DMS153 (cell line): ENCODE results near the gene POGLUT3.

Source experiments
- DNase-seq: peaks from one replicate; lab custom pipeline; 2025; lab: John Stamatoyannopoulos, UW

The POGLUT3 gene

DNA sequence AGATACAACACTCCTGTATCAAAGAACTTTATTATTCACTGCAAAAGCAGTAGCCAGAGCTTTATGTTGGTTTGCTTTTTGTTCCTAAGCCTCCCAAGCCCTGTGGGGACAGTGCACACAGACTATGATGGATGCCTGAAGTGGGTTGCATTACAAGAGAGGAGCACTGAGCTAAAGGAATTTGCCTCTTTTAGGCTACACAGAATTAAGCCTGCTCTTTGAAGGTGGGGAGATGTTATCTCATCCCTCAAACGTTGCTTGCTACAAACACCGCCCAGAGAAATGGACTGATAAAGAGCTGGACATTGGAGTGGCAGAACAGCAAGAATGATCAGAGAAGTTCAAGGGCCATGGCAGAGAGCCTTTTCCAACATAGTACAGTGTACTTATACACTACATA lies 2.5 kb upstream of the POGLUT3 start:
- DNase-seq = no peak

GRCh38 chr11:108500169-108500568 lies 2.0 kb upstream of the POGLUT3 start:
- DNase-seq = no peak

DNA sequence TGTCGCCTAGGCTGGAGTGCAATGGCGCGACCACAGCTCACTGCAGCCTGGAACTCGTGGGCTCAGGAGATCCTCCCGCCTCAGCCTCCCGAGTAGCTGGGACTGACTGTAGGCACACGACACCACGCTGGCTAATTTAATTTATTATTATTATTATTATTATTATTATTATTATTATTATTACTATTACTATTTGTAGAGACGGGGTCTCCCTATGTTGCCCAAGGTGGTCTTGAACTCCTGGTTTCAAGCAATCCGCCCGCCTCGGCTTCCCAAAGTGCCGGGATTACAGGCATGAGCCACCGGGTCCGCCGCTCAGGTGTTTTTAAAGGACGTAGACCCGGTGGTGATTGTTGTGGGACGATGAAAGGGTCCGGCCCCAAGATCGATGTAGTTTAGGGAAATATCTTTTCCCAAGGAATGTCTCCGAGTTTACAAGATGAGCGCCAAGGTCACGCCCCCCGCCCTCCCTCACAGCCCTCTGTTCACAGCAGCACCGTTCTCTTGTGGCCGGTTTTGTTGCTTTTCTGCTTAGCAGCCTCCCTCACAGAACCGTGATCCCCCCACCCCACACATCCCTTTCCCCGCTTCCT lies 728 bp upstream of the POGLUT3 start:
- DNase-seq = no peak

DNA sequence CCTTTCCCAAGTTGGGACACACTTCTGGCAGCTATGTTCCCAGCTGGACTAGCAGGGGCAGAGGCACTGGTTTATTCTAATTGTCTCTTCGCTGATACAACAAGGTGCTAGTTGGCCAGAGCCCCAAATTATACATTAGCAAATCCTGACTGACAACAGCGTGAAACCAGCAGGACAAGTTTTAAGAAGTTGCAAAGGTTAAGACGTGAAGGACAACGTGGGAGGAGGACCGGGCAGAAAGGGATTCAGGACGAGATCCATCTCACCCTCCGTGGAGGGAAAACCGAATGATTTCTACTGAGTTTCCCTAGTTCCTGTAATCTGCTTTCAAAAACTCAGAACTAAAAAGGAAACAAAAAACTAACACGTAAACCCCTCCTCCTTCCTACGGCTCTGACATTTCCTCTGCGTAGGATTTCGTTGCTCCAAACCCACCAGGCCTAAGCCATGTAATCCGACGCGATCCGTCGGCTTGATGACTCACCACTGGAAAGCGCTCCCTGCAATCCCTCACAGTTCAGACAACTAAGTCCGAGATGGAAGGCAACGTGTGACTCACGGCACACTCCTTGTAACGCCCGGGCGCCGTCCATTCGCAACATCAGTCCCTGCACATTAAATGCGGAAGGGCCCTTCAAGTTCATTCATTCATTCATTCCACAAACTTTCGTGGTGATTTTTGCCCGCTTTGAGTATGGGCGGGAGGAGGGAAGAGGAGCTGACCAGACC lies 703 bp downstream of the POGLUT3 start:
- peak; percentile 76 for DNase-seq

DNA sequence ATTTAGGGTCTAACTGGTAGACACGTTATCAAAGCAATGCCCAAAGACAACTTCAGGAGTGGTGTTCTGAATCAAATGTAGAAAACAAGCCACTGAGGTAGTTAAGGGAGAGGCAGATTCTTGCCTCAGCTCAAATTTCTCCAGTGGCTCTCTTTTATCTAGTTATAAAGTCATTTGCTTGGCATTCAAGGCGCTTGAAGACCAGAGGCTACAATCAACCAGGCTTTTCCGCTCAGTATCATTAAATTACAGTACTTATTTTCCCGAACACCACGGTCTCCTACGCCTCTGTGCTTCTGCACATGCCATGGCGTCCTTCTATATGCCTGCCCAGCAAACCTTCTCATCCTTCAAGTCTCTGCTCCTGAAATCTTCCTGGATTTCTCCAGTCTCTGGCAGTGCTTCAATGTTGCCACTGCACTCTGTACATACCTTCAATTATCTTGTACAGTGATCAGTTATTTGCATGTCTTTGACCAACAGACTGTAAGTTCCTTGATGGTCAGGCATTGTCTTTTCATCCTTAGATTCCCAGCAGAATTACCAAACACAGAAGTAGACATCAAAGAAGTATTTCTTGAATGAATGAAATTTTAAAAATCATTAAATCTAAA lies 1.4 kb downstream of the POGLUT3 start:
- DNase-seq = no peak

- no peak for DNase-seq
Observed at GRCh38 chr11:108495326-108495725, 2.9 kb downstream of the POGLUT3 start.

GRCh38 chr11:108494182-108494581 lies 4.0 kb downstream of the POGLUT3 start:
- no peak for DNase-seq

DNA sequence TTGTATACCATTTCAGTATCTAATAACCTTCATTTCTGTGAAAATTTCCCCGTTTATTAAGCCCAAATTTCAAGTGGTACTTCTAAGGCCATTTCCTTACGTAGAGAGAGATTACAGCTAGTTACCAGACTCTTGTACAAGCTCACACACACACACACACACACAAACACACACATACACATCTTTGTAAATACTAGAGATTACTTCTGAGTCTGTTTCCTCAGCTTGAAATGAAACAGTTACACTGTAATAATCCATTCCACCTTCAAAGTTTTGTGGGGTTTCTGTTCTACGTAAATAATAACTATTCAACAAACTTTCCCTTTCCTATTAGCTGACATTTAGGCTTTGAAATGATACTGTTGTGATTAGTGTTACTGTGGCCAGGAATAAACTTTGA lies 6.2 kb downstream of the POGLUT3 start:
- no peak for DNase-seq

GRCh38 chr11:108486828-108487227 lies 11.4 kb downstream of the POGLUT3 start:
- no peak for DNase-seq

- no peak for DNase-seq
Observed at GRCh38 chr11:108486331-108486730, 11.9 kb downstream of the POGLUT3 start.

GRCh38 chr11:108483163-108483562 lies 15.0 kb downstream of the POGLUT3 start:
- no peak for DNase-seq

DNA sequence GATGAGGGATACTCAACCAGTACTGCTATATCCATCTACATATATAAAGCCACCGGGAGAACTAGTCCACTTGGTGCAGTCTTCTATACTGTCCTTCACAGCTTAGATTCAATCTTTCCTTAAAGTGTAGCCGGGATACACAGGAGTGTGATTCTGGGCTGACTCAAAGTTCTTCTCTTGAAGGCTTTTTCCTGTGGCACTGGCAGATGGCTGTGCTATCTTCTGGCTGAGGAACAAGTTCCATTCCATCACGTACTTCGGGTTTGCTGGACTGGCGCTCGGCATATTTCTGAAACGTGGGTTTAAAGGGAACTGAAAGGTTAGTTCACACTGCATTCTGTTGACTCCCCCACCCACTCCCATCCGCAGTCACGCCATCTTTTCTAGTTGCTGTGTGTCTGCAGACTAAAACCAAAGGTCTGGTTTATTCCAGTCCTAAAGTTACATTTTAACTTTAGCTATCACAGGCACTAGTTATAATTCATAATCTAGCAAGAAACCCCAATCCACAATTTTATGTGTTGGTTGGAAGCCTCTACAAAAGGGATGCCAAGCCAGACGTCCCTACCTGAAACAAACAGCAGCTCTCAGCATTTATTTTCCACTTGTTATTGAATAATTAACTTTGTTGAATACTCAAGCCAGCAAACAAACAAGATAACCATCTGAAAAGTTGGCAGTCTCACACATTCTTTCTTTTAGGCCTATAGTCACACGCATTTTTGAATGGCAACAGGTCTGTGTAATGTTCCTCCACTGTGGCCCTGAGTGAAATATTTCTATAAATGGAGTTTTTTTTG lies 23.3 kb downstream of the POGLUT3 start:
- DNase-seq = no peak

DNA sequence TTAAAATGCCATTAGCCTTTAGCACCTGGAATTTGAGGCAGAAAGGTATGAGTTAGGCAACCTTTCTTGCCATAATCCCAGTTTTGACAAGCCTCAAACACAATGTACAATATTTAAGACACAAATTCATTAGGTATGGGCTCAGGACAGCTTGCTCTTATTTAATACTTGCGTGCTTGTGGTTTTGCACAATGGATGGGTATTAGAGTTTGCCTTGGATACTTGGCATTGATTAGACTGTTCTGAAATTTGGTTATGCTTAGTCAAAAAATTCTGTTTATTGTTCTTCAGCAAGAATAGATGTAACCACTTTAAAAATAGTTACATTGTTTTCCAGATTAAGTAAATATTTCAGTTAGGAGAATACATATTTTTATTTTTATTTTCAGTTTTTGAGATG lies 25.5 kb downstream of the POGLUT3 start:
- no peak for DNase-seq

- no peak for DNase-seq
Observed at GRCh38 chr11:108468478-108468864, 29.7 kb downstream of the POGLUT3 start.

DNA sequence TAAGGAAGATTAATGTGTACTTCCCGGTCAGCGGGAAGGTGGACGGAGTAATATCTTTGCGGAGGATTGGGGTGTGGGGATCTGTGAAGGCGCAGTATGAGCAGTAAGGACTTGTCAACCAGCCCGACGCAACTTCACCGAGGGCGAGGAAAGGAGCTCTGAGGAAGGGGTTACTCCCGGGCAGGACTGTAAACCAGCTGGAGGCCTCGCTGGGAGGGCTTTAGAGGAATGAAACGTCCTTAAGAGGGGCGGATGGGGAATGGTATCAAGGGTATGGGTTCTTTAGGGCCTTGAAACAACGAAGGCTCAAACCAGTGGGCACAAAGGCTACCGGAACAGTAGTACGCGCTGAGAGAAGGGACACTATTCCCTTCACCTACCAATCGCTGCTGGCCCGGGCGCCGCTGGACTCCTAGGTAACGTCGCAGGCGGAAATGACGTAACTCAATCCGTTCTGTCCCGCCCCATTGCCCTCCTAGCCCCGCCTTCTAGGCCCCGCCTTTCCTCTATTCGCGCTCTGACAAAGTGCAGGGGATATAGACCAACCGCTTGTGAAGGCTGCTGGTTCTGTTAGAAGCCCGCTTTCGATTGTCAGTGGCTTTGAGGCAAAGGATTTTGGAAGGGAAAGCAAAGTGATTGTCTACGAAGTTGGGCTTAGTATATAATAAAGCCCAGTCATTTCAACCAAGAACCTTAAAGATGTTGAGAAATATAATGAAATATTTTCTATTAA lies 30.9 kb downstream of the POGLUT3 start, which contains the start of gene C11orf65:
Gene C11orf65 (minus strand): TSS at position 439 of the 733 bp plus-strand sequence. CDS start 5,970 bp downstream, outside the sequence.
- peak; percentile 97 for DNase-seq

- no peak for DNase-seq
Observed at GRCh38 chr11:108466405-108466804, 31.8 kb downstream of the POGLUT3 start.

GRCh38 chr11:108453207-108453835 lies 44.9 kb downstream of the POGLUT3 start:
- DNase-seq = no peak
